BJ (cell line): Measurements from ENCODE around the gene JAKMIP1. TPM values are rescaled to one million over a fixed set of nuclear protein-coding genes. Genes with fewer than 3 reads are reported as not detected.
A peak's percentile ranks its signal among the peaks of the same experiment; 100 is the strongest.

ENCODE experiments used
- CTCF ChIA-PET: fragments of 350-600 bp; formaldehyde crosslinking; extraction: SDS; loops from one replicate; lab custom pipeline; 2021; ENCODE audit warnings: antibody characterized with exemption, inconsistent platforms; lab: Yijun Ruan, JAX
- POLR2A ChIA-PET: fragments of 300-600 bp; sonication (Branson Sonifier 250); formaldehyde crosslinking; extraction: SDS; loops from one replicate; lab custom pipeline; 2021; ENCODE audit warnings: antibody characterized with exemption; lab: Charles Lee
- DNase-seq: peaks from one replicate; pipeline ENCODE4 v3.0.0-alpha.2; 2011; ENCODE audit warnings: low read depth
- H3K27me3 ChIP-seq: 2 replicates; pipeline ENCODE4 v1.6.0; 2011; ENCODE audit warnings: low read length; ENCODE audit not compliant: control insufficient read depth, insufficient read depth
- H3K36me3 ChIP-seq: 2 replicates; pipeline ENCODE4 v1.5.1; 2011; ENCODE audit warnings: low read length; ENCODE audit not compliant: control insufficient read depth, insufficient read depth
- H3K4me3 ChIP-seq: 2 replicates; pipeline ENCODE4 v1.5.1; 2011; ENCODE audit warnings: low read depth, mild to moderate bottlenecking, control low read depth, low read length
- polyA plus RNA-seq: library from polyadenylated mRNA; depleted of rRNA; stranded (reverse); fragments of >200 nt; gene quantifications from 2 replicates; pipeline ENCODE4 v1.2.3, GENCODE V29; 2011
- TF ChIP-seq, protein P1 (sequence below): IDR thresholded peaks from 2 replicates; pipeline ENCODE4 v1.5.1; 2011; ENCODE audit warnings: low read depth, mild to moderate bottlenecking, control low read depth, inconsistent platforms, low read length, moderate library complexity; ENCODE audit not compliant: insufficient read depth

The JAKMIP1 gene
- polyA plus RNA-seq, 1 experiment = not detected

DNA sequence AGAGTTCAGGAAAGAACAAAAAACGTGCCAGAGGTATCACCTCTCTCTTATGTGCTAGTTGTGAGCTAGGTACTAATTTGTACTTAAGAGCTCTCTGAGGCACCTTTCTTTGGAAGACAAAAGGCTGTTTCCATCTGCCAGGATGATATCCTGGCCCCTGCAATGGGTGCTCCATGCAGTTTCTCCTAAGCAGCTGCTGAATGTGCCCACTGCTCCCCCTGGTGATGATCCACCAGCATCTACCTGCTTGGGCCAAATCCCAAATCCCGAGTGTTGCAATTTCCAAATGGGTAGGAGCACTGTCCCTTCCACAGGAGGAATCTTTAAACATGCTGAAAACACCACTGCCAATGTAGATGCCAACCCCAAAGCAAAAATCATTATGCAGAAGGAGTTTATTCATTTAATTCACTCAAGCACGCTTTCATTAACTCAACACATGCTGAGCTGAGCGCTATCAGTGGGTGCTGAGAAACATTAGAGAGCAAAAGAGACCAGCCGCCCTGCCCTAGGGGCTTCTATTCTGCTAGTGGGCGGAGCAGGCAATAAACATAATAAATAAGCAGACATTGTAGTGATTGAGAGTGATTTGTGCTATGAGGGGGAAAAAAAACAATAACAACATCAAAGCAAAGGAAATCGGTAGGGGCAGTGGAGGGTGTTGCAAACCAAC, 112.5 kb downstream of the JAKMIP1 start:
- Histone ChIP-seq H3K27me3 (no peaks in the 10 kb centered on the region), H3K36me3 (no peaks in the 10 kb centered on the region), H3K4me3 (no peak overlapping the region)
- DNase-seq = no peak
- TF ChIP-seq, protein P1, sequence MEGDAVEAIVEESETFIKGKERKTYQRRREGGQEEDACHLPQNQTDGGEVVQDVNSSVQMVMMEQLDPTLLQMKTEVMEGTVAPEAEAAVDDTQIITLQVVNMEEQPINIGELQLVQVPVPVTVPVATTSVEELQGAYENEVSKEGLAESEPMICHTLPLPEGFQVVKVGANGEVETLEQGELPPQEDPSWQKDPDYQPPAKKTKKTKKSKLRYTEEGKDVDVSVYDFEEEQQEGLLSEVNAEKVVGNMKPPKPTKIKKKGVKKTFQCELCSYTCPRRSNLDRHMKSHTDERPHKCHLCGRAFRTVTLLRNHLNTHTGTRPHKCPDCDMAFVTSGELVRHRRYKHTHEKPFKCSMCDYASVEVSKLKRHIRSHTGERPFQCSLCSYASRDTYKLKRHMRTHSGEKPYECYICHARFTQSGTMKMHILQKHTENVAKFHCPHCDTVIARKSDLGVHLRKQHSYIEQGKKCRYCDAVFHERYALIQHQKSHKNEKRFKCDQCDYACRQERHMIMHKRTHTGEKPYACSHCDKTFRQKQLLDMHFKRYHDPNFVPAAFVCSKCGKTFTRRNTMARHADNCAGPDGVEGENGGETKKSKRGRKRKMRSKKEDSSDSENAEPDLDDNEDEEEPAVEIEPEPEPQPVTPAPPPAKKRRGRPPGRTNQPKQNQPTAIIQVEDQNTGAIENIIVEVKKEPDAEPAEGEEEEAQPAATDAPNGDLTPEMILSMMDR = peak; percentile 32
- ChIA-PET CTCF (interaction anchor here (5.3 kb wide), 1 partner anchor 89 kb away, joined by 26 read pairs; no protein-coding TSS in a partner anchor), POLR2A (no interaction called here)

DNA sequence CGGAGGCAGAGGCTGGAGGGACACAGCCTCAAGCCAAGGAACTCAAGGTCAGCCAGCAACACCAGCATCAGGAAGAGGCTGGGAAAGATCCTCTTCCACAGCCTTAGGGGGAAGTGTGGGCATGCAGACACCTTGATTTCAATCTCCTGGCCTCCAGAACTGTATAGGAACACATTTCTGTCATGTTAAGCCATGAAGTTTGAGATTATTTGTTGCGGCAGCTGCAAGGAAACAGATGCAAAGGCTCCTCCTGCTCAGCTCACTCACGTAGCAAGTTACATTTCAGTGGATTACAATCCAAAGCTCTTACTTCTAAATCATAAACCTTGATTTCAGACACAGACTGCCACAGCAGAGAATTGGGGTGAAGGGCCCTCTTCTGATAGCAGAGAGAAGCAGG, 113.5 kb downstream of the JAKMIP1 start:
- H3K27me3 ChIP-seq = no peaks in the 10 kb centered on the region
- ChIA-PET POLR2A (no interaction called here), CTCF (interaction anchor here (5.3 kb wide), 1 partner anchor 88 kb away, joined by 26 read pairs; no protein-coding TSS in a partner anchor)
- TF ChIP-seq, protein P1 = no peak
- DNase-seq = no peak
- no peak overlapping the region for H3K4me3 ChIP-seq
- no peaks in the 10 kb centered on the region for H3K36me3 ChIP-seq

DNA sequence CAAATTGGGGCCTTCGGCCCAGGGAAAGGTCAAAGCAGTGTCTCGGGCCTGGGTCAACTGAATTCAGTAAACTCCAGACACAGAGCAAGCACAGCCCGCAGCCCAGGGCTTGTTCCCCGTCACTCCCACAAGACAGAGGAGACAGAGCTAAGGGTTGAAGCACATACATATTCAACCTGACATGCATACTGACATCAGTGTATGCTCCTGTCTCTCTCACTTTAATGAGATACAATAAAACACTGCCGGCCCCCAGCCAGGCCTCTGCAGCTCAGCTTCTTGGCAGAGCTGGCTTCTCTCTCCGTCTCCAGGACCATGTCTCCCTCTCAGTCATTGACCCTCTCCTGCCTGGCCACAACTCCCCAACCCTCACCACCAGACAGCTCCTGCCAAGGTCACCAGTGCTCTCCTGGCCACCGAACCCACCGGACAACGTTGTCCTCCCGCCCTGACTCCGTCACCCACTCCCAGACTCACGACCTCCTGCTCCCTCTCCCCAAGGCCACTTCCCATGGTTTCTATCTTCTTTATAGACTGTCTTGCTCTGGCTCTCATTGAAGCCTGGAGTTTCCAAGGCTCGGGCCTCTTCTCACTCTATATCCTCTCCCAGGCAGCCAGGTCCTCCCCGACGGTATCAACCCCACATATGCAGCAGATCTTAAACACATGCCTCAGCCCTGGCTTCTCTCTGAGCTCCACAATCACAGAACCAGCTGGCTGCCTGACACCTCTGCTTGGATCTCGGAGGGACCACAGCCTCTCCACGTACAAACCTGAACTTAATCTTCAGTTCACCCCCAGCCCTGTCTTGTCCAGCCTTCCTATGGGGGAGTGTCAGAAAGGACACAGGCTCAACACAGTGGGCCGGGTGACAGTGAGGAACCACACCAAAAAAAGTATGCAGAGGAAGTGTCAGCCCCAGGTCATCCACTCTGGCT, 114.4 kb downstream of the JAKMIP1 start:
- no peaks in the 10 kb centered on the region for H3K27me3 ChIP-seq
- ChIA-PET CTCF (interaction anchor here (5.3 kb wide), 1 partner anchor 87 kb away, joined by 26 read pairs; no protein-coding TSS in a partner anchor), POLR2A (no interaction called here)
- no peak overlapping the region for H3K4me3 ChIP-seq
- H3K36me3 ChIP-seq = no peaks in the 10 kb centered on the region
- TF ChIP-seq, protein P1 = no peak
- DNase-seq = no peak

DNA sequence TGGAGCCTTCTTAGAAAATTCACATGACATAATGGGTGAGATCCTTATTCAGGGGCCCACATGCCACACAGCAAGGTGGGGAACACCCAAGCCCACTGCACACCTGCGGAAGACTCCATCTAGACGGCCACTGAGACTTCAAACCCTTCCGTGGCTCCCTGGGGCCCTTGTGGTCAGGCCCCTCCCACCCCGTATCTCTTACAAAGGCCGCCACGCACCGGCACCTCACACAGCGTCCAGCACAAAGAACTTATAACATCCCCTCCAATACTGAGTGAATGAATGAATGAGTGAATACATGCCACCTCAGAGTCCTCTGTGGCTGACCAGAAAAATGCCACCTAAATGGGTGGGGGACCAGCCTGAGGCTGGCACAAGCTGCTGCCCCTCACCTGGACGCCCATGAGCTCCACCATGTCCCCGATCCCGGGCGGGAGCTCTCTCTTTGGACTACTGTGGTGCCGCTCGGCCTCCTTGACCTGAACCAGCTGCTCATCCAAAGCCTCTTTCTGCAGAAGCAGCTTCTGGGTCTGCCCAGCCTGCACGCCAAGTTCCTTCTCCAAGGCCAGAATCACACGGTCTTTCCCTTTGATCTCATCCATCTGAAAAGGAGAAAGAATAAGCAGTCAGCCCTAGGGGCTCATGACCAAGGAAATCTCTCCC, 115.2 kb downstream of the JAKMIP1 start:
- DNase-seq = no peak
- no peaks in the 10 kb centered on the region for H3K36me3 ChIP-seq
- ChIA-PET POLR2A (no interaction called here), CTCF (interaction anchor here (5.3 kb wide), 1 partner anchor 86 kb away, joined by 26 read pairs; no protein-coding TSS in a partner anchor)
- TF ChIP-seq, protein P1 = no peak
- no peak overlapping the region for H3K4me3 ChIP-seq
- no peaks in the 10 kb centered on the region for H3K27me3 ChIP-seq

DNA sequence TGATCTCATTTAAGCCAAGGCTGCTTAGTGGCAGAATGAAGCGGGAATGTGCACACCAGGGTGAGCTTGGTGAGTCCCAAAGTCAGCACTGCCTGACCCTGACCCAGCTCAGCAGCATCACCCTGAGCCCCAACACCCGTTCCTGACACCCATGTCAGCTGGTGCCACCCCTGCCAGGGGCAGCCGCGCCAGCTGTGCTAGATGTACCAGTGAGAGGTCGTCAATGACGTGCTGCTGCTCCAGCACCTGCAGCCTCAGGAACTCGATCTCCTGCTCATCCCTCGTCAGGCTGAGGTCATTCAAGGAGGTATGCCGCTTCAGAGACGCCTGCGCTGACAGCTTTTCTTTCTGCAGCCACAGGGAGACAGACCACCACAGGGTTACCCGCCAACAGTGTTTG, 120.4 kb downstream of the JAKMIP1 start:
- POLR2A ChIA-PET = no interaction called here
- H3K27me3 ChIP-seq = no peaks in the 10 kb centered on the region
- no peaks in the 10 kb centered on the region for H3K36me3 ChIP-seq
- CTCF ChIA-PET = interaction anchor here (1.5 kb wide), 1 partner anchor 81 kb away, joined by 3 read pairs; no protein-coding TSS in a partner anchor
- TF ChIP-seq, protein P1 = no peak
- DNase-seq = no peak
- H3K4me3 ChIP-seq = no peak overlapping the region
